Stimulated activated naive CD8-positive, alpha-beta T cell treated with anti-CD3 and anti-CD28 coated beads, Interleukin-15, amount 100 ng/mL, for 72 hours (primary cell): Measurements from ENCODE around the gene SETBP1.

Experiments
- ATAC-seq: fragments of 150-1000 bp; cut with Tn5 transposase; 2 replicates; pipeline ENCODE4 v1.10.0; 2021; ENCODE audit warnings: mild to moderate bottlenecking, moderate library complexity
- DNase-seq, 2 donors: peaks; one replicate each; pipeline ENCODE4 v3.0.0; 2021 to 2022
- H3K27ac Mint-ChIP-seq, 2 donors: one replicate each; pipeline ENCODE4 v1.8.0; 2022; ENCODE audit warnings: mild to moderate bottlenecking in 2 of 2, mixed read lengths in 2 of 2, moderate library complexity in 2 of 2
- H3K27me3 Mint-ChIP-seq: one replicate; pipeline ENCODE4 v1.8.0; 2022; ENCODE audit warnings: mixed read lengths
- H3K4me1 Mint-ChIP-seq: one replicate; pipeline ENCODE4 v1.8.0; 2022; ENCODE audit warnings: mild to moderate bottlenecking, mixed read lengths
- H3K4me3 Mint-ChIP-seq, 2 donors: one replicate each; pipeline ENCODE4 v1.8.0; 2022; ENCODE audit warnings: mild to moderate bottlenecking in 2 of 2, mixed read lengths in 2 of 2, moderate library complexity in 1 of 2
- H3K9me3 Mint-ChIP-seq, 2 donors: one replicate each; pipeline ENCODE4 v1.8.0; 2022; ENCODE audit warnings: mixed read lengths in 2 of 2

Gene SETBP1

GRCh38 chr18:44730803-44731529 is 50.3 kb downstream of the SETBP1 start:
- Mint-ChIP-seq H3K27ac (peak overlapping the region in 1 of 2 donors; percentile 12), H3K4me1 (peaks cover 72% of the 10 kb centered on the region)
- DNase-seq = no peak

GRCh38 chr18:44731530-44732237 is 51.0 kb downstream of the SETBP1 start:
- H3K4me3 Mint-ChIP-seq = no peak overlapping the region
- no peak for DNase-seq
- H3K27ac Mint-ChIP-seq = no peak overlapping the region
- H3K9me3 Mint-ChIP-seq = peaks cover 0 to 7% of the 10 kb centered on the region in 2 donors
- peaks cover 61% of the 10 kb centered on the region for H3K27me3 Mint-ChIP-seq
- ATAC-seq = no peak
- peaks cover 64% of the 10 kb centered on the region for H3K4me1 Mint-ChIP-seq

More at GRCh38 chr18:44730803-44731529, 50.3 kb downstream of the SETBP1 start:
- no peak for ATAC-seq
- Mint-ChIP-seq H3K9me3 (peaks cover 0 to 7% of the 10 kb centered on the region in 2 donors), H3K27me3 (peaks cover 61% of the 10 kb centered on the region), H3K4me3 (no peak overlapping the region)

GRCh38 chr18:44732238-44732563 is 51.5 kb downstream of the SETBP1 start:
- Mint-ChIP-seq H3K27me3 (peaks cover 61% of the 10 kb centered on the region), H3K27ac (no peak overlapping the region), H3K4me1 (peaks cover 59% of the 10 kb centered on the region), H3K9me3 (peaks cover 0 to 7% of the 10 kb centered on the region in 2 donors), H3K4me3 (no peak overlapping the region)
- ATAC-seq = no peak
- DNase-seq = no peak

- Mint-ChIP-seq H3K27me3 (peaks cover 61% of the 10 kb centered on the region), H3K4me1 (peaks cover 55% of the 10 kb centered on the region), H3K4me3 (no peak overlapping the region), H3K9me3 (peaks cover 0 to 7% of the 10 kb centered on the region in 2 donors), H3K27ac (no peak overlapping the region)
- no peak for DNase-seq
- no peak for ATAC-seq
Observed at GRCh38 chr18:44732599-44732998, 51.9 kb downstream of the SETBP1 start.

- no peak overlapping the region for H3K4me3 Mint-ChIP-seq
- ATAC-seq = peak; percentile 81
- peak in 1 of 2 donors; percentile 31 for DNase-seq
- H3K27me3 Mint-ChIP-seq = peaks cover 61% of the 10 kb centered on the region
- H3K27ac Mint-ChIP-seq = no peak overlapping the region
- H3K4me1 Mint-ChIP-seq = peaks cover 55% of the 10 kb centered on the region
- H3K9me3 Mint-ChIP-seq = peaks cover 0 to 7% of the 10 kb centered on the region in 2 donors
Observed at GRCh38 chr18:44733069-44733753, 52.5 kb downstream of the SETBP1 start.

- H3K27me3 Mint-ChIP-seq = peaks cover 55% of the 10 kb centered on the region
- no peak overlapping the region for H3K27ac Mint-ChIP-seq
- peak; percentile 19 for ATAC-seq
Observed at GRCh38 chr18:44733754-44734465, 53.2 kb downstream of the SETBP1 start.

GRCh38 chr18:44735096-44735495 is 54.4 kb downstream of the SETBP1 start:
- no peak for DNase-seq
- H3K4me3 Mint-ChIP-seq = no peak overlapping the region
- H3K27me3 Mint-ChIP-seq = peaks cover 54% of the 10 kb centered on the region
- H3K27ac Mint-ChIP-seq = no peak overlapping the region
- ATAC-seq = no peak
- H3K4me1 Mint-ChIP-seq = peaks cover 38% of the 10 kb centered on the region
- peaks cover 0 to 7% of the 10 kb centered on the region in 2 donors for H3K9me3 Mint-ChIP-seq

More at GRCh38 chr18:44733754-44734465, 53.2 kb downstream of the SETBP1 start:
- Mint-ChIP-seq H3K4me1 (peaks cover 48% of the 10 kb centered on the region), H3K9me3 (peaks cover 0 to 7% of the 10 kb centered on the region in 2 donors), H3K4me3 (no peak overlapping the region)
- DNase-seq = no peak

- Mint-ChIP-seq H3K27ac (no peak overlapping the region), H3K27me3 (peaks cover 48% of the 10 kb centered on the region), H3K4me1 (peaks cover 24% of the 10 kb centered on the region), H3K9me3 (no peaks in the 10 kb centered on the region), H3K4me3 (no peak overlapping the region)
- ATAC-seq (no peak), DNase-seq (no peak)
Observed at GRCh38 chr18:44736664-44737380, 56.1 kb downstream of the SETBP1 start.

- peaks cover 18% of the 10 kb centered on the region for H3K4me1 Mint-ChIP-seq
- DNase-seq = no peak
- H3K4me3 Mint-ChIP-seq = no peak overlapping the region
- no peak overlapping the region for H3K27ac Mint-ChIP-seq
- ATAC-seq = no peak
- peaks cover 48% of the 10 kb centered on the region for H3K27me3 Mint-ChIP-seq
- no peaks in the 10 kb centered on the region for H3K9me3 Mint-ChIP-seq
Observed at GRCh38 chr18:44737623-44738022, 56.9 kb downstream of the SETBP1 start.

- H3K9me3 Mint-ChIP-seq = no peaks in the 10 kb centered on the region
- DNase-seq (no peak), ATAC-seq (no peak)
- H3K27ac Mint-ChIP-seq = no peak overlapping the region
- peaks cover 46% of the 10 kb centered on the region for H3K27me3 Mint-ChIP-seq
- H3K4me1 Mint-ChIP-seq = no peaks in the 10 kb centered on the region
- no peak overlapping the region for H3K4me3 Mint-ChIP-seq
Observed at GRCh38 chr18:44740000-44740399, 59.3 kb downstream of the SETBP1 start.

- DNase-seq (no peak), ATAC-seq (no peak)
- Mint-ChIP-seq H3K4me3 (no peak overlapping the region), H3K9me3 (no peaks in the 10 kb centered on the region), H3K4me1 (no peaks in the 10 kb centered on the region), H3K27ac (no peak overlapping the region), H3K27me3 (peaks cover 46% of the 10 kb centered on the region)
Observed at GRCh38 chr18:44741085-44741484, 60.4 kb downstream of the SETBP1 start.

GRCh38 chr18:44741511-44741910 is 60.8 kb downstream of the SETBP1 start:
- Mint-ChIP-seq H3K27me3 (peaks cover 50% of the 10 kb centered on the region), H3K9me3 (no peaks in the 10 kb centered on the region), H3K4me3 (no peak overlapping the region)

GRCh38 chr18:44742126-44742525 is 61.4 kb downstream of the SETBP1 start:
- DNase-seq (no peak), ATAC-seq (no peak)
- H3K9me3 Mint-ChIP-seq = no peaks in the 10 kb centered on the region
- H3K27ac Mint-ChIP-seq = no peak overlapping the region
- H3K4me3 Mint-ChIP-seq = no peak overlapping the region
- H3K27me3 Mint-ChIP-seq = peaks cover 54% of the 10 kb centered on the region
- no peaks in the 10 kb centered on the region for H3K4me1 Mint-ChIP-seq

More at GRCh38 chr18:44741511-44741910, 60.8 kb downstream of the SETBP1 start:
- DNase-seq = no peak
- ATAC-seq = no peak
- H3K4me1 Mint-ChIP-seq = no peaks in the 10 kb centered on the region
- no peak overlapping the region for H3K27ac Mint-ChIP-seq

GRCh38 chr18:44742718-44743311 is 62.1 kb downstream of the SETBP1 start:
- H3K27ac Mint-ChIP-seq = peak overlapping the region in 1 of 2 donors; percentile 9
- no peaks in the 10 kb centered on the region for H3K9me3 Mint-ChIP-seq
- H3K27me3 Mint-ChIP-seq = peaks cover 58% of the 10 kb centered on the region
- H3K4me3 Mint-ChIP-seq = no peak overlapping the region
- DNase-seq (no peak), ATAC-seq (no peak)
- no peaks in the 10 kb centered on the region for H3K4me1 Mint-ChIP-seq
